GM23338 (cell line): Measurements from ENCODE around the gene TTC8. TPM values are rescaled to one million over a fixed set of nuclear protein-coding genes. Genes with fewer than 3 reads are reported as not detected.

Experiments
- ATAC-seq: fragments of 200-7000 bp; cut with Tn5 transposase; 3 replicates; pipeline ENCODE4 v1.9.1; 2020
- DNase-seq: peaks from one replicate; pipeline ENCODE4 v3.0.0-alpha.2; 2015; ENCODE audit warnings: low spot score
- H2AFZ ChIP-seq: fragments of 200-600 bp; sonication (generic); 2 replicates; pipeline ENCODE4 v1.8.0; 2016; ENCODE audit warnings: antibody characterized with exemption, mild to moderate bottlenecking, moderate library complexity
- H3F3A ChIP-seq: fragments of 200-600 bp; sonication (generic); replicated peaks from 2 replicates; pipeline ENCODE4 v1.8.0; 2017; ENCODE audit warnings: antibody characterized with exemption, mixed run types, low read depth
- H3K27ac ChIP-seq: fragments of 200-600 bp; sonication (generic); 2 replicates; pipeline ENCODE4 v1.6.1; 2016; ENCODE audit warnings: low read depth
- H3K27me3 ChIP-seq: fragments of 200-600 bp; sonication (generic); 2 replicates; pipeline ENCODE4 v1.8.0; 2016; ENCODE audit warnings: mild to moderate bottlenecking, mixed run types, moderate library complexity; ENCODE audit not compliant: insufficient read depth
- H3K36me3 ChIP-seq: fragments of 200-600 bp; sonication (generic); 2 replicates; pipeline ENCODE4 v1.8.0; 2016; ENCODE audit warnings: mild to moderate bottlenecking; ENCODE audit not compliant: insufficient read depth
- H3K4me1 ChIP-seq: fragments of 200-600 bp; sonication (generic); 2 replicates; pipeline ENCODE4 v1.8.0; 2016; ENCODE audit warnings: mild to moderate bottlenecking, moderate library complexity; ENCODE audit not compliant: insufficient read depth
- H3K4me2 ChIP-seq: fragments of 200-600 bp; sonication (generic); 2 replicates; pipeline ENCODE4 v1.7.1; 2017; ENCODE audit warnings: mixed run types
- H3K4me3 ChIP-seq: fragments of 200-600 bp; sonication (generic); 2 replicates; pipeline ENCODE4 v1.6.1; 2016; ENCODE audit warnings: mixed run types
- H3K79me2 ChIP-seq: fragments of 200-600 bp; sonication (generic); replicated peaks from 2 replicates; pipeline ENCODE4 v1.8.0; 2017; ENCODE audit warnings: mild to moderate bottlenecking; ENCODE audit not compliant: insufficient read depth
- H3K9me2 ChIP-seq: fragments of 200-600 bp; sonication (generic); 2 replicates; pipeline ENCODE4 v1.8.0; 2017; ENCODE audit not compliant: insufficient read depth
- H4K20me1 ChIP-seq: fragments of 200-600 bp; sonication (generic); replicated peaks from 2 replicates; pipeline ENCODE4 v1.8.0; 2017; ENCODE audit warnings: mild to moderate bottlenecking; ENCODE audit not compliant: insufficient read depth
- H3K27ac Mint-ChIP-seq: 2 replicates; pipeline ENCODE4 v1.8.0; 2020; ENCODE audit warnings: inconsistent platforms, mild to moderate bottlenecking, moderate library complexity, mixed read lengths
- H3K27me3 Mint-ChIP-seq: 3 replicates; pipeline ENCODE4 v1.8.0; 2022; ENCODE audit warnings: low read depth, mild to moderate bottlenecking, moderate library complexity, mixed read lengths, inconsistent platforms; ENCODE audit not compliant: insufficient read depth, poor library complexity
- H3K36me3 Mint-ChIP-seq: 3 replicates; pipeline ENCODE4 v1.8.0; 2021; ENCODE audit warnings: low read depth, mild to moderate bottlenecking, inconsistent platforms, moderate library complexity, mixed read lengths
- H3K4me1 Mint-ChIP-seq: 3 replicates; pipeline ENCODE4 v1.8.0; 2020; ENCODE audit warnings: mild to moderate bottlenecking, inconsistent platforms, mixed read lengths
- H3K4me3 Mint-ChIP-seq: 3 replicates; pipeline ENCODE4 v1.8.0; 2021; ENCODE audit warnings: moderate library complexity, mild to moderate bottlenecking, inconsistent platforms, mixed read lengths
- H3K9me3 Mint-ChIP-seq: 3 replicates; pipeline ENCODE4 v1.8.0; 2020; ENCODE audit warnings: moderate library complexity, mild to moderate bottlenecking, inconsistent platforms, mixed read lengths
- CREB1 ChIP-seq: fragments of 250-450 bp; sonication (Bioruptor Pico); IDR thresholded peaks from 2 replicates; pipeline ENCODE4 v1.5.0; 2020; ENCODE audit warnings: low read depth, mild to moderate bottlenecking, moderate library complexity
- CTCF ChIP-seq, 2 experiments: fragments of 200-600 bp in 1 of 2; sonication (generic) in 1 of 2; conservative IDR thresholded peaks; 2 replicates each; pipeline versions ENCODE4 v1.5.1 to v1.6.1; 2016 to 2017; ENCODE audit warnings: antibody characterized with exemption in 2 of 2, low read depth in 2 of 2, mild to moderate bottlenecking in 2 of 2, moderate library complexity in 1 of 2
- ETS1 ChIP-seq: IDR thresholded peaks from 2 replicates; pipeline ENCODE4 v1.6.1; 2016; ENCODE audit warnings: antibody characterized with exemption
- EZH2 ChIP-seq: fragments of 200-600 bp; sonication (generic); IDR thresholded peaks from one replicate; pipeline ENCODE4 v1.8.0; 2017; ENCODE audit warnings: antibody characterized with exemption, mild to moderate bottlenecking, low read depth; ENCODE audit not compliant: unreplicated experiment
- EZH2phosphoT487 ChIP-seq: fragments of 200-600 bp; sonication (generic); IDR thresholded peaks from one replicate; pipeline ENCODE4 v1.8.1; 2018; ENCODE audit warnings: antibody characterized with exemption; ENCODE audit not compliant: unreplicated experiment
- JUNB ChIP-seq: IDR thresholded peaks from one replicate; pipeline ENCODE4 v1.6.1; 2016; ENCODE audit warnings: antibody characterized with exemption; ENCODE audit not compliant: unreplicated experiment
- NANOG ChIP-seq: IDR thresholded peaks from 2 replicates; pipeline ENCODE4 v1.6.1; 2016; ENCODE audit warnings: antibody characterized with exemption, borderline replicate concordance
- POLR2AphosphoS5 ChIP-seq: IDR thresholded peaks from 2 replicates; pipeline ENCODE4 v1.6.1; 2016; ENCODE audit warnings: antibody characterized with exemption, low read depth
- STAT1 ChIP-seq: IDR thresholded peaks from one replicate; pipeline ENCODE4 v1.6.1; 2016; ENCODE audit warnings: antibody characterized with exemption; ENCODE audit not compliant: unreplicated experiment
- ZNF114 ChIP-seq: fragments of 250-450 bp; sonication (Bioruptor Pico); IDR thresholded peaks from 2 replicates; pipeline ENCODE4 v1.5.0; 2020; ENCODE audit warnings: mild to moderate bottlenecking, moderate library complexity
- ZNF331 ChIP-seq: fragments of 250-450 bp; sonication (Bioruptor Pico); IDR thresholded peaks from 2 replicates; pipeline ENCODE4 v1.5.0; 2020; ENCODE audit warnings: low read depth, mild to moderate bottlenecking, moderate library complexity
- polyA plus RNA-seq: library from polyadenylated mRNA; unstranded; fragments of >200 nt; fragmentation: Nextera tagmentation; extraction: Ambion mirVana; gene quantifications from 2 replicates; pipeline ENCODE4 v1.2.1, GENCODE V29; 2016
- total RNA-seq: library from RNA; depleted of rRNA; stranded (reverse); fragments of >200 nt; shearing (Covaris generic); gene quantifications from 2 replicates; pipeline ENCODE4 v1.2.3, GENCODE V29; 2014
- TF ChIP-seq, protein P1 (sequence below): fragments of 250-450 bp; sonication (Bioruptor Pico); IDR thresholded peaks from 2 replicates; pipeline ENCODE4 v1.5.0; 2020; ENCODE audit warnings: mild to moderate bottlenecking, moderate library complexity
- TF ChIP-seq, protein P2 (sequence below): IDR thresholded peaks from one replicate; pipeline ENCODE4 v1.6.1; 2018; ENCODE audit warnings: antibody characterized with exemption; ENCODE audit not compliant: unreplicated experiment

TTC8 gene
- total and polyA plus RNA-seq, 2 experiments from 2014 or later, result 7.5 to 10.5 TPM

- TF ChIP-seq, protein P1, sequence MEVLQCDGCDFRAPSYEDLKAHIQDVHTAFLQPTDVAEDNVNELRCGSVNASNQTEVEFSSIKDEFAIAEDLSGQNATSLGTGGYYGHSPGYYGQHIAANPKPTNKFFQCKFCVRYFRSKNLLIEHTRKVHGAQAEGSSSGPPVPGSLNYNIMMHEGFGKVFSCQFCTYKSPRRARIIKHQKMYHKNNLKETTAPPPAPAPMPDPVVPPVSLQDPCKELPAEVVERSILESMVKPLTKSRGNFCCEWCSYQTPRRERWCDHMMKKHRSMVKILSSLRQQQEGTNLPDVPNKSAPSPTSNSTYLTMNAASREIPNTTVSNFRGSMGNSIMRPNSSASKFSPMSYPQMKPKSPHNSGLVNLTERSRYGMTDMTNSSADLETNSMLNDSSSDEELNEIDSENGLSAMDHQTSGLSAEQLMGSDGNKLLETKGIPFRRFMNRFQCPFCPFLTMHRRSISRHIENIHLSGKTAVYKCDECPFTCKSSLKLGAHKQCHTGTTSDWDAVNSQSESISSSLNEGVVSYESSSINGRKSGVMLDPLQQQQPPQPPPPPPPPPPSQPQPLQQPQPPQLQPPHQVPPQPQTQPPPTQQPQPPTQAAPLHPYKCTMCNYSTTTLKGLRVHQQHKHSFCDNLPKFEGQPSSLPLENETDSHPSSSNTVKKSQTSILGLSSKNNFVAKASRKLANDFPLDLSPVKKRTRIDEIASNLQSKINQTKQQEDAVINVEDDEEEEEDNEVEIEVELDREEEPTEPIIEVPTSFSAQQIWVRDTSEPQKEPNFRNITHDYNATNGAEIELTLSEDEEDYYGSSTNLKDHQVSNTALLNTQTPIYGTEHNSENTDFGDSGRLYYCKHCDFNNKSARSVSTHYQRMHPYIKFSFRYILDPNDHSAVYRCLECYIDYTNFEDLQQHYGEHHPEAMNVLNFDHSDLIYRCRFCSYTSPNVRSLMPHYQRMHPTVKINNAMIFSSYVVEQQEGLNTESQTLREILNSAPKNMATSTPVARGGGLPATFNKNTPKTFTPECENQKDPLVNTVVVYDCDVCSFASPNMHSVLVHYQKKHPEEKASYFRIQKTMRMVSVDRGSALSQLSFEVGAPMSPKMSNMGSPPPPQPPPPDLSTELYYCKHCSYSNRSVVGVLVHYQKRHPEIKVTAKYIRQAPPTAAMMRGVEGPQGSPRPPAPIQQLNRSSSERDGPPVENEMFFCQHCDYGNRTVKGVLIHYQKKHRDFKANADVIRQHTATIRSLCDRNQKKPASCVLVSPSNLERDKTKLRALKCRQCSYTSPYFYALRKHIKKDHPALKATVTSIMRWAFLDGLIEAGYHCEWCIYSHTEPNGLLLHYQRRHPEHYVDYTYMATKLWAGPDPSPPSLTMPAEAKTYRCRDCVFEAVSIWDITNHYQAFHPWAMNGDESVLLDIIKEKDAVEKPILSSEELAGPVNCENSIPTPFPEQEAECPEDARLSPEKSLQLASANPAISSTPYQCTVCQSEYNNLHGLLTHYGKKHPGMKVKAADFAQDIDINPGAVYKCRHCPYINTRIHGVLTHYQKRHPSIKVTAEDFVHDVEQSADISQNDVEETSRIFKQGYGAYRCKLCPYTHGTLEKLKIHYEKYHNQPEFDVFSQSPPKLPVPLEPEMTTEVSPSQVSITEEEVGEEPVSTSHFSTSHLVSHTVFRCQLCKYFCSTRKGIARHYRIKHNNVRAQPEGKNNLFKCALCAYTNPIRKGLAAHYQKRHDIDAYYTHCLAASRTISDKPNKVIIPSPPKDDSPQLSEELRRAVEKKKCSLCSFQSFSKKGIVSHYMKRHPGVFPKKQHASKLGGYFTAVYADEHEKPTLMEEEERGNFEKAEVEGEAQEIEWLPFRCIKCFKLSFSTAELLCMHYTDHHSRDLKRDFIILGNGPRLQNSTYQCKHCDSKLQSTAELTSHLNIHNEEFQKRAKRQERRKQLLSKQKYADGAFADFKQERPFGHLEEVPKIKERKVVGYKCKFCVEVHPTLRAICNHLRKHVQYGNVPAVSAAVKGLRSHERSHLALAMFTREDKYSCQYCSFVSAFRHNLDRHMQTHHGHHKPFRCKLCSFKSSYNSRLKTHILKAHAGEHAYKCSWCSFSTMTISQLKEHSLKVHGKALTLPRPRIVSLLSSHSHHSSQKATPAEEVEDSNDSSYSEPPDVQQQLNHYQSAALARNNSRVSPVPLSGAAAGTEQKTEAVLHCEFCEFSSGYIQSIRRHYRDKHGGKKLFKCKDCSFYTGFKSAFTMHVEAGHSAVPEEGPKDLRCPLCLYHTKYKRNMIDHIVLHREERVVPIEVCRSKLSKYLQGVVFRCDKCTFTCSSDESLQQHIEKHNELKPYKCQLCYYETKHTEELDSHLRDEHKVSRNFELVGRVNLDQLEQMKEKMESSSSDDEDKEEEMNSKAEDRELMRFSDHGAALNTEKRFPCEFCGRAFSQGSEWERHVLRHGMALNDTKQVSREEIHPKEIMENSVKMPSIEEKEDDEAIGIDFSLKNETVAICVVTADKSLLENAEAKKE, result no peak
- TF ChIP-seq EZH2 (no peak), ZNF331 (no peak), CREB1 (CRISPR knock-in tag) (no peak)
These were observed 16.5 kb downstream of the TTC8 start (continued) for GRCh38 chr14:88840926-88841325.

DNA sequence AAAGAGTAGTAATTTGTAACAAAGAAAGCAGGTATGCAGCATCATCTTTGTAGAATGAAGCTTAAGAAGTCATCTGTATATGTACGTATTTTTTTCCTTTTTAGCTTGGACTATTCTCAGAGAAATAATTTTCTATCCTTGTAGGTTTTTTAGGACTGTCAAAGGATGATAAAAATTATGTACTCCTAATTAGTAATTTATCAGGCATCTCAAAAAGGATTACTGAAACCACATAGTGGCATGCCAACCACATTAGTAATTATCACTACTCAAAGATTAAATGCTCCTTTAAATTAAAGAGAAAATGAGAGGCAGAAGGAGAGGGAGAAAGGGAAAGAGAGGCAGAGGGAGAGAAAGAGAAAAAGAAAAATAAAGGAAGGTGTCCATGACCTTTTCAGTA is 17.3 kb downstream of the TTC8 start:
- Histone ChIP-seq H3F3A (no peaks in the 10 kb centered on the region), H3K36me3 (no peaks in the 10 kb centered on the region), H3K4me1 (no peaks in the 10 kb centered on the region), H4K20me1 (no peaks in the 10 kb centered on the region), H3K79me2 (no peaks in the 10 kb centered on the region), H2AFZ (no peak overlapping the region), H3K9me2 (no peaks in the 10 kb centered on the region), H3K27me3 (no peaks in the 10 kb centered on the region), H3K4me2 (no peak overlapping the region), H3K27ac (no peak overlapping the region), H3K4me3 (no peak overlapping the region)
- H3K9me3 Mint-ChIP-seq, result no peaks in the 10 kb centered on the region
- no peak overlapping the region for H3K27ac Mint-ChIP-seq
- peaks cover 2% of the 10 kb centered on the region; the same call in 1 of the 3 replicates for H3K4me1 Mint-ChIP-seq
- DNase-seq (no peak), ATAC-seq (no peak)
- no peak overlapping the region for H3K4me3 Mint-ChIP-seq
- no peaks in the 10 kb centered on the region for H3K36me3 Mint-ChIP-seq
- peaks cover 2% of the 10 kb centered on the region for H3K27me3 Mint-ChIP-seq
- TF ChIP-seq, protein P2, sequence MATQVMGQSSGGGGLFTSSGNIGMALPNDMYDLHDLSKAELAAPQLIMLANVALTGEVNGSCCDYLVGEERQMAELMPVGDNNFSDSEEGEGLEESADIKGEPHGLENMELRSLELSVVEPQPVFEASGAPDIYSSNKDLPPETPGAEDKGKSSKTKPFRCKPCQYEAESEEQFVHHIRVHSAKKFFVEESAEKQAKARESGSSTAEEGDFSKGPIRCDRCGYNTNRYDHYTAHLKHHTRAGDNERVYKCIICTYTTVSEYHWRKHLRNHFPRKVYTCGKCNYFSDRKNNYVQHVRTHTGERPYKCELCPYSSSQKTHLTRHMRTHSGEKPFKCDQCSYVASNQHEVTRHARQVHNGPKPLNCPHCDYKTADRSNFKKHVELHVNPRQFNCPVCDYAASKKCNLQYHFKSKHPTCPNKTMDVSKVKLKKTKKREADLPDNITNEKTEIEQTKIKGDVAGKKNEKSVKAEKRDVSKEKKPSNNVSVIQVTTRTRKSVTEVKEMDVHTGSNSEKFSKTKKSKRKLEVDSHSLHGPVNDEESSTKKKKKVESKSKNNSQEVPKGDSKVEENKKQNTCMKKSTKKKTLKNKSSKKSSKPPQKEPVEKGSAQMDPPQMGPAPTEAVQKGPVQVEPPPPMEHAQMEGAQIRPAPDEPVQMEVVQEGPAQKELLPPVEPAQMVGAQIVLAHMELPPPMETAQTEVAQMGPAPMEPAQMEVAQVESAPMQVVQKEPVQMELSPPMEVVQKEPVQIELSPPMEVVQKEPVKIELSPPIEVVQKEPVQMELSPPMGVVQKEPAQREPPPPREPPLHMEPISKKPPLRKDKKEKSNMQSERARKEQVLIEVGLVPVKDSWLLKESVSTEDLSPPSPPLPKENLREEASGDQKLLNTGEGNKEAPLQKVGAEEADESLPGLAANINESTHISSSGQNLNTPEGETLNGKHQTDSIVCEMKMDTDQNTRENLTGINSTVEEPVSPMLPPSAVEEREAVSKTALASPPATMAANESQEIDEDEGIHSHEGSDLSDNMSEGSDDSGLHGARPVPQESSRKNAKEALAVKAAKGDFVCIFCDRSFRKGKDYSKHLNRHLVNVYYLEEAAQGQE, result no peak
- TF ChIP-seq ZNF331 (no peak), EZH2phosphoT487 (no peak), ETS1 (no peak), JUNB (no peak), EZH2 (no peak), ZNF114 (CRISPR knock-in tag) (no peak), NANOG (no peak), CREB1 (CRISPR knock-in tag) (no peak), STAT1 (no peak), POLR2AphosphoS5 (no peak), CTCF (conservative IDR thresholded peaks at IDR 0.05; ENCODE audit: low read depth in 2 of 2) (no peak)
